ENCODE results near the gene SLC45A1. TPM values are rescaled to one million over a fixed set of nuclear protein-coding genes. Genes with fewer than 3 reads are reported as not detected.

SLC45A1 gene
- total and polyA plus RNA-seq, 2 of the 4 experiments (the other 2 are of a cell fraction) = 0.72 to 3.9 TPM

DNA sequence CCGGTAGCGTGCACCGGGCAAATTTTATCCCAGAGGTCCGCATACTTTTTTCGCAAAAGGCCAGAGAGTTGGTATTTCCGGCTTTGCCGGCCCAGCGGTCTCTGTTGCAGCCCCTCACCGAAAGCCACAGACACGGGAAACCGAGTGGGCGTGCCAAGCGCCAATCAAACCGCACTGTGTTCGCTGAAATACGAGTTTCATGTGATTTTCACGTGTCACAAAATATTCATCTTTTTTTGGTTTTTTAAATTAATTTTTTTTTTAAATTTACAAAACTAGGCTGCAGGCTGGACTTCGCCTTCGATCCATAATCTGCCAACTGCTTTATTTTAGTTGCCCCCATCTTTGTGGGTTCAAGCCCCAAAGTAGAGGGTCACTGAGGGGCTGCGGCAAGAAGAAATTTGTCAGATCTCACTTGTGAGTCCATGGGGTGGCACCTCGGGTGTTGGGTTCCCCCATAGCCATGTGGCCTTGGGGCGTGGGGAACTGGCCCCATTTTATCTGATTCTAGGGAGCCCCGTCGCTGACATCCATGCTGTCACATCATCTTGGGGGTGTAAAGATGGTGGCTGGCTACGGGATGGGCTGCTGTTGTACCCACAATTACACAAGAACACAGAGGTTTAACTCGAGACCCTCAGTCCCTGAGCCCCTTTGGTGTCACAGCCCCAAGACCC is 20.8 kb downstream of the SLC45A1 start (continued):
- TF ChIP-seq MAFK (IDR thresholded peaks at IDR 0.05; ENCODE audit: low read depth, low read length) = no peak
- no peak for TF ChIP-seq CHD1 (IDR thresholded peaks at IDR 0.05; ENCODE audit: low read depth, low read length)
- no peak for TF ChIP-seq MXI1 (IDR thresholded peaks at IDR 0.05; ENCODE audit: borderline replicate concordance, low read depth, low read length)
- no peak for TF ChIP-seq POLR2A (IDR thresholded peaks at IDR 0.05; ENCODE audit: low read depth, low read length)
- no peak for TF ChIP-seq SMC3 (IDR thresholded peaks at IDR 0.05; ENCODE audit: low read depth, low read length)

- Histone ChIP-seq H3K18ac (ENCODE audit: low read depth, low read length) (no peak overlapping the region), H2AK9ac (replicated peaks; ENCODE audit: low read depth, low read length, poor library complexity) (no peak overlapping the region), H3K9me3 (ENCODE audit: control insufficient read depth, insufficient read depth, low read length) (no peaks in the 10 kb centered on the region), H3K14ac (replicated peaks; ENCODE audit: low read depth, low read length) (no peak overlapping the region), H3K56ac (ENCODE audit: extremely low read depth, insufficient read depth, low read length) (no peak overlapping the region), H2AK5ac (ENCODE audit: low read depth, low read length) (no peak overlapping the region), H3K4me2 (ENCODE audit: low read depth, low read length) (no peak overlapping the region), H3K27me3 (ENCODE audit: control insufficient read depth, insufficient read depth, low read length) (no peaks in the 10 kb centered on the region), H3K27ac (ENCODE audit: insufficient read depth, low read length) (no peak overlapping the region), H2BK15ac (ENCODE audit: low read depth, low read length) (no peak overlapping the region), H3K4ac (ENCODE audit: low read depth, low read length) (no peak overlapping the region), H3K79me1 (ENCODE audit: low read depth in 1 of 2, low read length in 2 of 2) (0 out of 4 replicates have a peak, but pooled peaks cover 0 to 3% of the 10 kb centered on the region in 2 experiments), H4K20me1 (ENCODE audit: insufficient read depth, low read length) (no peaks in the 10 kb centered on the region), H3K9ac (ENCODE audit: low read depth, low read length) (no peak overlapping the region), H4K5ac (ENCODE audit: low read depth, low read length) (no peak overlapping the region), H3K36me3 (ENCODE audit: control insufficient read depth, insufficient read depth, low read length) (peaks cover 12% of the 10 kb centered on the region; the same call in 1 of the 2 replicates), H3K4me1 (ENCODE audit: control insufficient read depth, insufficient read depth, low read length) (peaks cover 11% of the 10 kb centered on the region), H3K23ac (ENCODE audit: low read depth, low read length) (no peak overlapping the region), H4K8ac (ENCODE audit: low read depth in 2 of 2, low read length in 2 of 2) (no peak overlapping the region), H2AFZ (replicated peaks; ENCODE audit: low read length, poor library complexity) (no peak overlapping the region), H3K9me1 (ENCODE audit: insufficient read depth, low read length) (peaks cover 7% of the 10 kb centered on the region), H2BK120ac (ENCODE audit: low read depth, low read length) (no peak overlapping the region), H2BK5ac (ENCODE audit: low read depth, low read length, poor library complexity, severe bottlenecking) (no peak overlapping the region), H3K4me3 (ENCODE audit: insufficient read depth, low read depth, low read length) (no peak overlapping the region), H2BK20ac (ENCODE audit: low read depth, low read length) (no peak overlapping the region), H4K91ac (ENCODE audit: insufficient read depth, low read depth, low read length) (no peak overlapping the region)
- no TSS peak for BruUV-seq (replicated peaks)
- intact Hi-C loops (cut with micrococcal nuclease) = no loop called here
- DNase-seq = no peak
- POLR2A ChIA-PET (ENCODE audit: unreplicated experiment) = no interaction called here
- WGBS, 2 experiments (ENCODE audit: extremely low coverage in 2 of 2, insufficient read length in 1 of 2) = 98% methylated on average over 9 of the region's 13 CpGs; no CpG with 5 or more reads in 1 of the 2 experiments
- ATAC-seq (ENCODE audit: low read depth) = no peak
- CTCF ChIA-PET = interaction anchor here (0.7 kb wide), 1 partner anchor 36 kb away, joined by 3 read pairs; no protein-coding TSS in a partner anchor
- dilution Hi-C loops (cut with HindIII; ENCODE audit: low sequenced_read_pairs, unreplicated experiment) = no loop called here
- in situ Hi-C loops (cut with MboI; ENCODE audit: low sequenced_read_pairs) = no loop called here
- TF ChIP-seq RFX5 (IDR thresholded peaks at IDR 0.05; ENCODE audit: low read depth, low read length) = no peak
- TF ChIP-seq MXI1 (IDR thresholded peaks at IDR 0.05; ENCODE audit: borderline replicate concordance, low read depth, low read length) = no peak
- TF ChIP-seq, protein P1, sequence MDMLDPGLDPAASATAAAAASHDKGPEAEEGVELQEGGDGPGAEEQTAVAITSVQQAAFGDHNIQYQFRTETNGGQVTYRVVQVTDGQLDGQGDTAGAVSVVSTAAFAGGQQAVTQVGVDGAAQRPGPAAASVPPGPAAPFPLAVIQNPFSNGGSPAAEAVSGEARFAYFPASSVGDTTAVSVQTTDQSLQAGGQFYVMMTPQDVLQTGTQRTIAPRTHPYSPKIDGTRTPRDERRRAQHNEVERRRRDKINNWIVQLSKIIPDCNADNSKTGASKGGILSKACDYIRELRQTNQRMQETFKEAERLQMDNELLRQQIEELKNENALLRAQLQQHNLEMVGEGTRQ (IDR thresholded peaks at IDR 0.05; ENCODE audit: low read depth, low read length) = no peak
- TF ChIP-seq SMC3 (IDR thresholded peaks at IDR 0.05; ENCODE audit: low read depth, low read length) = no peak
- no peak for TF ChIP-seq MAFK (IDR thresholded peaks at IDR 0.05; ENCODE audit: low read depth, low read length)
- no peak for TF ChIP-seq CEBPB (IDR thresholded peaks at IDR 0.05; ENCODE audit: low read depth, low read length)
- TF ChIP-seq POLR2A (IDR thresholded peaks at IDR 0.05; ENCODE audit: low read depth, low read length) = no peak
- no peak for TF ChIP-seq RAD21 (IDR thresholded peaks at IDR 0.05; ENCODE audit: low read length)
- TF ChIP-seq RCOR1 (IDR thresholded peaks at IDR 0.05; ENCODE audit: insufficient replicate concordance, low read length) = no peak
- no peak for TF ChIP-seq CHD1 (IDR thresholded peaks at IDR 0.05; ENCODE audit: low read depth, low read length)
- TF ChIP-seq NFE2L2 (IDR thresholded peaks at IDR 0.05; ENCODE audit: low read depth, low read length) = no peak
- TF ChIP-seq CTCF (conservative IDR thresholded peaks at IDR 0.05; ENCODE audit: low read depth, low read length) = no peak
- no peak for TF ChIP-seq FOS (IDR thresholded peaks at IDR 0.05; ENCODE audit: low read depth, low read length)
- TF ChIP-seq BHLHE40 (IDR thresholded peaks at IDR 0.05; ENCODE audit: low read depth, low read length) = no peak
Measured at GRCh38 chr1:8339203-8339600, 21.3 kb downstream of the SLC45A1 start.

Data from IMR-90 (cell line).